GM13976 (cell line): ENCODE measurements around the gene ZNF462.

Experiments
- DNase-seq: peaks from one replicate; pipeline ENCODE4 v3.0.0; 2012; ENCODE audit warnings: low spot score
- in situ Hi-C: fragments of 300-500 bp; cut with MboI; formaldehyde crosslinking; loops from one replicate; pipeline ENCODE4 v1.12.0; 2022; ENCODE audit warnings: low sequenced_read_pairs, mixed read lengths, inconsistent platforms; ENCODE audit not compliant: unreplicated experiment
- TF ChIP-seq, protein P1 (sequence below): IDR thresholded peaks from 2 replicates; pipeline ENCODE4 v1.5.1; 2012; ENCODE audit warnings: borderline replicate concordance, mild to moderate bottlenecking; ENCODE audit not compliant: insufficient read depth; ENCODE audit errors: extremely low read depth, missing control alignments, control extremely low read depth

Gene ZNF462

GRCh38 chr9:106911951-106912350 is 49.0 kb downstream of the ZNF462 start:
- in situ Hi-C loops: no loop called here
- TF ChIP-seq, protein P1, sequence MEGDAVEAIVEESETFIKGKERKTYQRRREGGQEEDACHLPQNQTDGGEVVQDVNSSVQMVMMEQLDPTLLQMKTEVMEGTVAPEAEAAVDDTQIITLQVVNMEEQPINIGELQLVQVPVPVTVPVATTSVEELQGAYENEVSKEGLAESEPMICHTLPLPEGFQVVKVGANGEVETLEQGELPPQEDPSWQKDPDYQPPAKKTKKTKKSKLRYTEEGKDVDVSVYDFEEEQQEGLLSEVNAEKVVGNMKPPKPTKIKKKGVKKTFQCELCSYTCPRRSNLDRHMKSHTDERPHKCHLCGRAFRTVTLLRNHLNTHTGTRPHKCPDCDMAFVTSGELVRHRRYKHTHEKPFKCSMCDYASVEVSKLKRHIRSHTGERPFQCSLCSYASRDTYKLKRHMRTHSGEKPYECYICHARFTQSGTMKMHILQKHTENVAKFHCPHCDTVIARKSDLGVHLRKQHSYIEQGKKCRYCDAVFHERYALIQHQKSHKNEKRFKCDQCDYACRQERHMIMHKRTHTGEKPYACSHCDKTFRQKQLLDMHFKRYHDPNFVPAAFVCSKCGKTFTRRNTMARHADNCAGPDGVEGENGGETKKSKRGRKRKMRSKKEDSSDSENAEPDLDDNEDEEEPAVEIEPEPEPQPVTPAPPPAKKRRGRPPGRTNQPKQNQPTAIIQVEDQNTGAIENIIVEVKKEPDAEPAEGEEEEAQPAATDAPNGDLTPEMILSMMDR: no peak
- no peak for DNase-seq

DNA sequence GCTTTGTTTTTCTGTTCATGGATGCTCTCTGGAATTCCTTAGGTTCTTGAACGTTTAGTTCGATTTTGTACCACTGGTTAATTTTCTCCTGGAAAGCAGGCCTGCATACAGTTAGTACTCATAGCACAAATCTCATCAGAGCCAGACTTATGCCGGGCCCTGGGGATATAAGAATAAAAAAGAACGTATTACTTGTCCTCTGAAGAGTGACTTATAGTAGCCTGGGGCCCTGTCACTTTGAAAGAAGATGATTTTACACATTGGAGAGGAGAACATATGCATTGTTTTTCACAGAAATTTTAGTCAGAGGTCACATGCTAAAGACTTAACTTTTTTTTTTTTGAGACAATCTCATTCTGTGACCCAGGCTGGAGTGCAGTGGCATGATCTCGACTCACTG is 50.3 kb downstream of the ZNF462 start:
- TF ChIP-seq, protein P1: no peak
- in situ Hi-C loops: no loop called here
- no peak for DNase-seq

DNA sequence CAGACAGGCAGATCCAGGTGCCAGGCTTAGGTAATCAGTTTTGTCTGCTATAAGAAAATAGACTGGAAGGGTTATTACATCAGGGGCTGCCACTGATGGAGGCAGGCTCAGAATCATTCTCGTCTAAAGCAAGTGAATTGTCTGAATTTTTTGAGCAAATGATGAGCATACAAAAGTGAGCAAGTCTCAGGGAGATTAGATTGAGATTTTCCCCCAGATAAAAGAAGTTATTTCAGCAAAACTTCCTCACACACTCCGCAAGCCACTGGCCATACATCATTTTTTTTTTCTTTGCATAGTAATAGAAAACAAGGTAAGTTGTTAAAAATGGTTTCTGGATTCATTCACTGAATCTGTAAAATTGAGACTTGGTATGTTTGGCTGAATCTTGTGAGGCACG is 52.9 kb downstream of the ZNF462 start:
- in situ Hi-C loops: no loop called here
- TF ChIP-seq, protein P1: no peak
- no peak for DNase-seq

- TF ChIP-seq, protein P1: no peak
- in situ Hi-C loops: no loop called here
- no peak for DNase-seq
These were observed 53.7 kb downstream of the ZNF462 start for GRCh38 chr9:106916466-106917235.

GRCh38 chr9:106918825-106919509 is 56.0 kb downstream of the ZNF462 start:
- TF ChIP-seq, protein P1: no peak
- DNase-seq: no peak
- in situ Hi-C loops: no loop called here

GRCh38 chr9:106920091-106920490 is 57.1 kb downstream of the ZNF462 start:
- in situ Hi-C loops: no loop called here
- no peak for DNase-seq
- TF ChIP-seq, protein P1: no peak
